Muscle layer of duodenum (tissue), 2 donors: Measurements from ENCODE around the gene AIFM2.
"Not testable (repeated sequence)": the region's sequence is repeated elsewhere in the genome, so short reads cannot be mapped to it uniquely, and the experiment has no call there.

Experiments used
- H3K27ac ChIP-seq: one replicate; pipeline ENCODE4 v1.7.0; 2013; ENCODE audit warnings: mild to moderate bottlenecking, low read length
- H3K27me3 ChIP-seq: one replicate; pipeline ENCODE4 v1.7.0; 2013; ENCODE audit warnings: low read depth, mild to moderate bottlenecking, control low read depth, low read length
- H3K36me3 ChIP-seq, 2 donors: one replicate each; pipeline ENCODE4 v1.7.0; 2013; ENCODE audit warnings: low read length in 2 of 2, control low read depth in 1 of 2, mild to moderate bottlenecking in 1 of 2; ENCODE audit not compliant: insufficient read depth in 2 of 2, control insufficient read depth in 1 of 2
- H3K4me1 ChIP-seq, 2 donors: one replicate each; pipeline ENCODE4 v1.7.0; 2013; ENCODE audit warnings: low read length in 2 of 2, mild to moderate bottlenecking in 2 of 2, control low read depth in 1 of 2, moderate library complexity in 1 of 2; ENCODE audit not compliant: insufficient read depth in 2 of 2, control insufficient read depth in 1 of 2
- H3K4me3 ChIP-seq, 2 donors: one replicate each; pipeline ENCODE4 v1.7.0; 2013; ENCODE audit warnings: low read length in 2 of 2, low read depth in 1 of 2, mild to moderate bottlenecking in 1 of 2
- H3K9me3 ChIP-seq, 2 donors: one replicate each; pipeline ENCODE4 v1.7.0; 2013; ENCODE audit warnings: low read length in 2 of 2, control low read depth in 1 of 2, mild to moderate bottlenecking in 1 of 2; ENCODE audit not compliant: control insufficient read depth in 1 of 2
- donor health status: healthy.

The AIFM2 gene

GRCh38 chr10:70164163-70164562, 31.5 kb upstream of the AIFM2 start:
- Histone ChIP-seq H3K9me3 (no peaks in the 10 kb centered on the region), H3K36me3 (peaks cover 17 to 19% of the 10 kb centered on the region in 2 donors), H3K4me3 (no peak overlapping the region), H3K4me1 (peaks cover 24 to 65% of the 10 kb centered on the region in 2 donors), H3K27me3 (no peaks in the 10 kb centered on the region), H3K27ac (no peak overlapping the region)

- H3K4me1 ChIP-seq: peaks cover 20 to 58% of the 10 kb centered on the region in 2 donors
These were observed 30.8 kb upstream of the AIFM2 start for GRCh38 chr10:70163448-70163847.

GRCh38 chr10:70162892-70163201, 30.2 kb upstream of the AIFM2 start:
- H3K4me1 ChIP-seq: peaks cover 20 to 57% of the 10 kb centered on the region in 2 donors
- H3K27me3 ChIP-seq: no peaks in the 10 kb centered on the region
- no peak overlapping the region for H3K27ac ChIP-seq
- no peak overlapping the region for H3K4me3 ChIP-seq
- H3K36me3 ChIP-seq: peaks cover 20 to 25% of the 10 kb centered on the region in 2 donors
- H3K9me3 ChIP-seq: no peaks in the 10 kb centered on the region

More at GRCh38 chr10:70163448-70163847, 30.8 kb upstream of the AIFM2 start:
- no peaks in the 10 kb centered on the region for H3K27me3 ChIP-seq
- no peak overlapping the region for H3K27ac ChIP-seq
- no peak overlapping the region for H3K4me3 ChIP-seq
- H3K36me3 ChIP-seq: peaks cover 19 to 20% of the 10 kb centered on the region in 2 donors
- no peaks in the 10 kb centered on the region for H3K9me3 ChIP-seq

- H3K9me3 ChIP-seq: no peaks in the 10 kb centered on the region
- no peaks in the 10 kb centered on the region for H3K27me3 ChIP-seq
- H3K36me3 ChIP-seq: peaks cover 24 to 31% of the 10 kb centered on the region in 2 donors
- no peak overlapping the region for H3K27ac ChIP-seq
- no peak overlapping the region for H3K4me3 ChIP-seq
- H3K4me1 ChIP-seq: peaks cover 20 to 55% of the 10 kb centered on the region in 2 donors
These were observed 29.7 kb upstream of the AIFM2 start for GRCh38 chr10:70162151-70162891.

- Histone ChIP-seq H3K36me3 (peaks cover 37 to 46% of the 10 kb centered on the region in 2 donors), H3K4me3 (no peak overlapping the region), H3K4me1 (peaks cover 20 to 39% of the 10 kb centered on the region in 2 donors), H3K27me3 (no peaks in the 10 kb centered on the region), H3K9me3 (no peaks in the 10 kb centered on the region), H3K27ac (no peak overlapping the region)
These were observed 28.2 kb upstream of the AIFM2 start for GRCh38 chr10:70160798-70161197.

- H3K4me1 ChIP-seq: peaks cover 19 to 37% of the 10 kb centered on the region in 2 donors
- not testable (repeated sequence) for H3K27ac ChIP-seq, H3K27me3 ChIP-seq, H3K9me3 ChIP-seq, H3K4me3 ChIP-seq
- peaks cover 51 to 60% of the 10 kb centered on the region in 2 donors for H3K36me3 ChIP-seq
These were observed 26.7 kb upstream of the AIFM2 start for GRCh38 chr10:70159366-70159765.

- Histone ChIP-seq H3K4me1 (peaks cover 6 to 25% of the 10 kb centered on the region in 2 donors), H3K4me3 (no peak overlapping the region), H3K27ac (no peak overlapping the region), H3K9me3 (no peaks in the 10 kb centered on the region), H3K27me3 (no peaks in the 10 kb centered on the region), H3K36me3 (peaks cover 61 to 73% of the 10 kb centered on the region in 2 donors)
These were observed 25.5 kb upstream of the AIFM2 start for GRCh38 chr10:70158113-70158512.

GRCh38 chr10:70155255-70155838, 22.7 kb upstream of the AIFM2 start:
- Histone ChIP-seq H3K27me3 (no peaks in the 10 kb centered on the region), H3K4me3 (no peak overlapping the region), H3K4me1 (peaks cover 0 to 10% of the 10 kb centered on the region in 2 donors), H3K36me3 (peaks cover 77 to 90% of the 10 kb centered on the region in 2 donors), H3K27ac (no peak overlapping the region), H3K9me3 (no peaks in the 10 kb centered on the region)

- H3K9me3 ChIP-seq: no peaks in the 10 kb centered on the region
- H3K4me3 ChIP-seq: no peak overlapping the region
These were observed 15.9 kb upstream of the AIFM2 start for GRCh38 chr10:70148516-70148915.

GRCh38 chr10:70147259-70147625, 14.6 kb upstream of the AIFM2 start:
- H3K27me3 ChIP-seq: no peaks in the 10 kb centered on the region
- H3K9me3 ChIP-seq: no peaks in the 10 kb centered on the region
- H3K4me1 ChIP-seq: peaks cover 12 to 16% of the 10 kb centered on the region in 2 donors
- peaks cover 22 to 29% of the 10 kb centered on the region in 2 donors for H3K36me3 ChIP-seq
- H3K4me3 ChIP-seq: peak overlapping the region; percentile 78 to 87
- H3K27ac ChIP-seq: peak overlapping the region; percentile 96

More at GRCh38 chr10:70148516-70148915, 15.9 kb upstream of the AIFM2 start:
- Histone ChIP-seq H3K36me3 (peaks cover 34 to 42% of the 10 kb centered on the region in 2 donors), H3K27ac (no peak overlapping the region), H3K27me3 (no peaks in the 10 kb centered on the region), H3K4me1 (peaks cover 12 to 16% of the 10 kb centered on the region in 2 donors)

- H3K9me3 ChIP-seq: no peaks in the 10 kb centered on the region
- peak within 1 kb of the TSS; percentile 78 to 87 for H3K4me3 ChIP-seq
- H3K27ac ChIP-seq: peak within 1 kb of the TSS; percentile 96
- H3K27me3 ChIP-seq: no peaks in the 10 kb centered on the region
- peaks cover 12 to 16% of the 10 kb centered on the region in 2 donors for H3K4me1 ChIP-seq
- peaks cover 16 to 23% of the 10 kb centered on the region in 2 donors for H3K36me3 ChIP-seq
These were observed 14.0 kb upstream of the AIFM2 start, which contains the start of gene TYSND1 for GRCh38 chr10:70146489-70147258. Gene TYSND1 (minus strand): TSS chr10:70146700. CDS start chr10:70146586, 114 bp downstream.
